Measurements from ENCODE around the gene RUFY1.
"Not testable (repeated sequence)": the region's sequence is repeated elsewhere in the genome, so short reads cannot be mapped to it uniquely, and the experiment has no call there.

Gene RUFY1, protein sequence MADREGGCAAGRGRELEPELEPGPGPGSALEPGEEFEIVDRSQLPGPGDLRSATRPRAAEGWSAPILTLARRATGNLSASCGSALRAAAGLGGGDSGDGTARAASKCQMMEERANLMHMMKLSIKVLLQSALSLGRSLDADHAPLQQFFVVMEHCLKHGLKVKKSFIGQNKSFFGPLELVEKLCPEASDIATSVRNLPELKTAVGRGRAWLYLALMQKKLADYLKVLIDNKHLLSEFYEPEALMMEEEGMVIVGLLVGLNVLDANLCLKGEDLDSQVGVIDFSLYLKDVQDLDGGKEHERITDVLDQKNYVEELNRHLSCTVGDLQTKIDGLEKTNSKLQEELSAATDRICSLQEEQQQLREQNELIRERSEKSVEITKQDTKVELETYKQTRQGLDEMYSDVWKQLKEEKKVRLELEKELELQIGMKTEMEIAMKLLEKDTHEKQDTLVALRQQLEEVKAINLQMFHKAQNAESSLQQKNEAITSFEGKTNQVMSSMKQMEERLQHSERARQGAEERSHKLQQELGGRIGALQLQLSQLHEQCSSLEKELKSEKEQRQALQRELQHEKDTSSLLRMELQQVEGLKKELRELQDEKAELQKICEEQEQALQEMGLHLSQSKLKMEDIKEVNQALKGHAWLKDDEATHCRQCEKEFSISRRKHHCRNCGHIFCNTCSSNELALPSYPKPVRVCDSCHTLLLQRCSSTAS

GRCh38 chr5:179550511-179551342 lies at the start of gene RUFY1:
RUFY1 (plus strand) TSS chr5:179550554; CDS start chr5:179550570, 16 bp downstream.
- DNase-seq = peak; percentile 95

DNA sequence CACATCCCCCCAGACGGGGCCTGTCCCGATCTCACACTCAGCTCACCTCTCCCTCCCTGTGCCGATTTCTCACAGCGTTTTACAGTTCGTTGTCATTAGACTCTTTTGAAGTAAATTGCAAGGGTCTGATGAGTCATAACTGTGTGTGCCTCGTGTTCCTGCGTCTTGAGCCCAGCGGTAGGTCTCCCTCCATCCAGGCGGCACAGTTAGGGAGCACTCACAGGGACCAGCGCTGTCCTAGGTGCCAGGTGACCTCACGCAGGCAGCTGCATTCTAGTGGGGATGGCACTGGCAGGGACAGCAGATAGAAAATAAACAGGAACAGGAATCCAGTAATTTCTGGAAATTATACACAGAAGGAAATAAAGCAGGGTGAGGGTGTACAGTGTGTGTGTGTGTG lies 48.4 kb upstream of the RUFY1 start:
- DNase-seq = not testable (repeated sequence)

- DNase-seq = not testable (repeated sequence)
Observed at GRCh38 chr5:179502420-179502819, 47.9 kb upstream of the RUFY1 start.

DNA sequence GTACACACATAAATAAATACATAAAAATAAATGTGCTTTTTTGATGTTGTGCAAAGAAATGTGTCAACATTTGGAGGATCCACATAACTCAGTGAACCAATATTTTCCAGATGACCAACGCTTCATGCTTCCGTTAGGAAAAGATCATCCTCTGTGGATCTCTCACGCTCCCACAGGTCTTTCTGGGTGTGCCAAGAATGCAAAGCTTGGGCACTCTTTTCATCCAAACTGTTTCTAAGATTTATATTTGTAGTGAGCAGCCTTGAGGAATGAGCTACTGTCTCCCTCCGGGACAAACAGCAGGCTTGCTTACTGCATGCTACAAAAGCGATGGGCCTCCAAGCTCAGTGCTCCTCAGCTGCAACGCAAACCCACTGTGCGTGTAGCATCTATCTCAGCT lies 46.2 kb upstream of the RUFY1 start:
- peak; percentile 19 for DNase-seq

- peak; percentile 36 for DNase-seq
Observed at GRCh38 chr5:179504600-179505396, 45.6 kb upstream of the RUFY1 start.

- DNase-seq = peak; percentile 50
Observed at GRCh38 chr5:179505636-179506261, 44.6 kb upstream of the RUFY1 start.

GRCh38 chr5:179509239-179509638 lies 41.1 kb upstream of the RUFY1 start:
- DNase-seq = no peak

DNA sequence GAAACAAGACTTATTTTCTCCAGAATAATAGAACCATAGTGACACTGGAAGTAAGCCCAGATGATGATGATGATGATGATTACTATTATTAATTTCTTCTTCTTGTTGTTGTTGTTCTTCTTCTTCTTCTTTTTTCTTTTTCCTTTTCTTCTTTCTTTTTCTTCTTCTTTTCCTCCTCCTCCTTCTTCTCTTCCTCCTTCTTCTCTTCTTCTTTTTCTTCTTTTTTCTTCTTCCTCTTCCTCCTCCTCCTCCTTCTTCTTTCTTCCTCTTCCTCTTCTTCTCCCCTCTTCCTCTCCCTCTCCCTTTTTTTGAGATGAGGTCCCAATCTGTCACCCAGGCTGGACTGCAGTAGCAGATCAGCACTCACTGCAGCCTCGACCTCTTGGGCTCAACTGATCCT lies 40.5 kb upstream of the RUFY1 start:
- no peak for DNase-seq

DNA sequence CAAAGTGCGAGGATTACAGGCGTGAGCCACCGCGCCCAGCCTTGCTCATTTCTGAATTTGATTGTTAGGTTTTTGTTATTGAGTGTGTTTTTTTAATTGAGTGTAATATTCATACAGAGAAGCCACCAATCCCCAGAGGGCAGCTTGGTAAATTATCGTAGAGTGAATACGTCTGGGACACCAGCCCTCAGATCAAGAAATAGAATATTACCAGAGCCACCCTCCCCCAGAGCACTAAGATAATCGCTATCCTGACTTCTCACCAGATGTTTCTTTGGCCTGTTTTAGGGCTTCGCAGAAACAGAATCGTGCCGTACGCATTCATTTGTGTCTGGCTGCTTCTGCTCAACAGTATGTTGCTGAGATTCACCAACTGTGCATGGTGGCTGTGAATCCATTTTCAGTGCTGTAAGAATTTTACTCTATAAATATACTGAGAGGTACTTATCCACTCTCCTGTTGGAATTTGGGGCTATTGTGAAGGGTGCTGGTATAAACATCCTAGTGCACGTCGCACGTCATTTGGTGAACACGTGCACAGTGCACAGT lies 37.8 kb upstream of the RUFY1 start:
- DNase-seq = peak; percentile 27

- peak; percentile 4 for DNase-seq
Observed at GRCh38 chr5:179515501-179515900, 34.9 kb upstream of the RUFY1 start.

GRCh38 chr5:179516221-179516620 lies 34.1 kb upstream of the RUFY1 start:
- DNase-seq = peak; percentile 27

- DNase-seq = not testable (repeated sequence)
Observed at GRCh38 chr5:179517746-179518145, 32.6 kb upstream of the RUFY1 start.

DNA sequence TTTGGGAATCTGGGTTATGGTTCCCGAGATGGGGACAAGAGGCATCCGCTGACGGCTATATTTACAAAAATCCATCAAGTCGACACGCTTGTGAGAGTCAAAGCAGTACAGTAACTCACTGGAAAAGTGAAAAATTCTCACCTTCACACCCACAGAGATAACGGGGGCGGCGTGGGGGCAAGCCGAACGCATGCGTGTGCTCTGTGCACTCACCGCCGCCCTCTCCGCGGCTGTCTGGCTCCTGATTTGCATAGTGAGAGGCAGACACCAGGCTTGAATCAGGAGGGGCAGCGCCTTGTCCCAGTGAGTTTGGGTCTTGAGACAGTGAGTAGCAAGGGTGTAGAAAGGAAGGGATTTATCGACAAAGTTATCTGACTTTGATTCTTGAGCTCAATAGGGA lies 32.0 kb upstream of the RUFY1 start:
- peak; percentile 9 for DNase-seq

- DNase-seq = peak; percentile 17
Observed at GRCh38 chr5:179519416-179520070, 30.8 kb upstream of the RUFY1 start.

DNA sequence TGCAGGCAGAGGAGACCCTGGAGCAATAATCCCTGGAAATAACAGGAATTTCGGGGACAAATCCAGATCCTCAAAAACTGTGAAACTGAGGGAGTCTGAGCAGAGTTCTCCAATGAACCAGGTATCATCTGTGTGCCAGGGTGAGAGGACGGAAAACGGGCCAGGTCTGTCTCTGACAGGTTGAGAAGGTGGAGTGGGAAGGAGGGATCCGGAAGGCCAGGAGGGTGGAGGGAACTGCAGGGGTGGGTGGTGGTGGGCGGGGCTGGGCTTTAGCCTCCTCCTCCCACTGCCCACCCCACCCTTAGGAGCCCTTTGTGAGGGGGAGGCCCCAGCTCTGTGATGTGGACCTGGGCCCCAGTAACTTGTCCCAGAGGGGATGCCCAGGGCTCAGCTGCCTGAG lies 28.2 kb upstream of the RUFY1 start:
- DNase-seq = peak; percentile 10

- DNase-seq = no peak
Observed at GRCh38 chr5:179526978-179527377, 23.4 kb upstream of the RUFY1 start.

GRCh38 chr5:179530069-179530998 lies 20.0 kb upstream of the RUFY1 start:
- DNase-seq = peak; percentile 86

GRCh38 chr5:179533024-179533423 lies 17.3 kb upstream of the RUFY1 start:
- DNase-seq = peak; percentile 22

GRCh38 chr5:179533907-179534306 lies 16.4 kb upstream of the RUFY1 start:
- DNase-seq = no peak

DNA sequence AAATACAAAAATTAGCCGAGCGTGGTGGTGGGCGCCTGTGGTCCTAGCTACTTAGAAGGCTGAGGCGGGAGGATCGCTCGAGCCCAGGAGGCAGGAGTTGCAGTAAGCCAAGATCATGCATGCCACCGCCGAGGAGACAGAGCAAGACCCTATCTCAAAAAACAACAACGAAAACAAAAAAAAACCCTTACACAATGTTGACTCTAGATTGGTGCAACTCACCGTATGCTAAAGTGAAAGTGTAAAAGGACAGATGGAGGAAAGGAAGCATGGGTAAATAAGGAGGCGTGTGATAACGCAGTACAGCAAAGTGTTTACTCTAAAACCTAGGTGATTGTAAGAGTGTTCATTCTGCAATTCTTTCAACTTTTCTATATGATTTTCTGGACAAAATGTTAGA lies 15.9 kb upstream of the RUFY1 start:
- DNase-seq = peak; percentile 25

Data from activated effector memory CD4-positive, alpha-beta T cell treated with anti-CD3 and anti-CD28 coated beads, Interleukin-2, amount 50 U/mL, for 16 hours (primary cell).